ENCODE measurements around the gene PUM1.
"Not testable (repeated sequence)": the region's sequence is repeated elsewhere in the genome, so short reads cannot be mapped to it uniquely, and the experiment has no call there.

PUM1 gene

DNA sequence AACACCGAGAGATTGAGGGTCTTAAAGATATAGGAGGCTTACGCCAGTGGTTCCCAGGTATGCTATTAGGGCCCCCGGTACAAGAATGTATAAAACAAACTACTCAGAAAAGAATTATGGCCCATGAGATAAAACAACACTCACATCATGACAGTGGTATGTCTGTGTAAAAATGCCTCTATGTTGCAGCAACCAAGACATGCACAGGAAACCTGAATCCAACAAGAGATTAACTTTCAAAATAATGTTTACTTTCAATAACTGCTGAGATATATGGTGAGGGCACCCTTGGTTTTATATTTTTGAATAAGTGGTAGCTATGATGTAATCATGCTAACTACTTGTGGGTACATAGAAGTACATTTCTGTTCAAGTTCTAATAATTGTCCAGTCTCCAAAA is 74.9 kb downstream of the PUM1 start:
- DNase-seq = no peak

DNA sequence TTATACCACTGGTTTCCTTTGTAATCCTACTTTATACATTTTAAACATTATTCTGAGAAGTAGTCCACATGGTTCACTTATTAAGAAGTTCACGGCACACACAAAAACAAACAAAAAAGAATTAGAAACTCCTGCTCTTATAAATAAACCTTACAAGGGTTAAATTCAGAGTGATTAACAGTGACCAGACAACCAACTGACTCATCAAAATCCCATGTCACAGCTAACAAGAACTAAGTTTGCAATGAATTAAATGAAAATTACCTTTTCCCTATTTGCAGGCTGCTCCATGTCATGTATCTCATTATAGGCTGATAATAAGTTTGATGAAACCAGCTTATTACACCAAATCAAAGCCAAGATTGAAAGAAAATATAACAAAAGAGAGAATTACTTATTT is 77.5 kb downstream of the PUM1 start:
- no peak for DNase-seq

GRCh38 chr1:30986755-30987154 is 78.8 kb downstream of the PUM1 start:
- DNase-seq = no peak

DNA sequence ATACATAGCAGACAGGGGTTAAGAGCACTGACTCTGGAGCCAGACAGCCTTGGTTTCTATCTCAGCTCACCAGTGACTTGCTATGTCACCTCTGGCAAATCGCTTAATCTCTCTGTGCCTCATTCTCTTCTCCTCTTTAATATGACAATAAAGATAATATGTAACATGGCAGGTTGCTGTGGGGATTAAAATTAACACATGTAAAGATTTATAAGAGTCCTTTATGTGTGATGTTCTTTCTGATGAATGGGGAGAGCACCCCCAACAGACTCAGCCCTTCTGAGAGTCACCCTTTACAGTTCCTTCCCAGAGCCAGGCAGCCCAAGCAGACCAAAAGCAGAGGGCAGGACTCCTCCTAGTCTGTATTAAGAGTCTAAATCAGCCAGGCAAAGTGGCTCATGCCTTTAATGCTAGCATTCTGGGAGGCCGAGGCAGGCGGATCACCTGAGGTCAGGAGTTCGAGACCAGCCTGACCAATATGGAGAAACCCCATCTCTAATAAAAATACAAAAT is 80.5 kb downstream of the PUM1 start:
- no peak for DNase-seq

DNA sequence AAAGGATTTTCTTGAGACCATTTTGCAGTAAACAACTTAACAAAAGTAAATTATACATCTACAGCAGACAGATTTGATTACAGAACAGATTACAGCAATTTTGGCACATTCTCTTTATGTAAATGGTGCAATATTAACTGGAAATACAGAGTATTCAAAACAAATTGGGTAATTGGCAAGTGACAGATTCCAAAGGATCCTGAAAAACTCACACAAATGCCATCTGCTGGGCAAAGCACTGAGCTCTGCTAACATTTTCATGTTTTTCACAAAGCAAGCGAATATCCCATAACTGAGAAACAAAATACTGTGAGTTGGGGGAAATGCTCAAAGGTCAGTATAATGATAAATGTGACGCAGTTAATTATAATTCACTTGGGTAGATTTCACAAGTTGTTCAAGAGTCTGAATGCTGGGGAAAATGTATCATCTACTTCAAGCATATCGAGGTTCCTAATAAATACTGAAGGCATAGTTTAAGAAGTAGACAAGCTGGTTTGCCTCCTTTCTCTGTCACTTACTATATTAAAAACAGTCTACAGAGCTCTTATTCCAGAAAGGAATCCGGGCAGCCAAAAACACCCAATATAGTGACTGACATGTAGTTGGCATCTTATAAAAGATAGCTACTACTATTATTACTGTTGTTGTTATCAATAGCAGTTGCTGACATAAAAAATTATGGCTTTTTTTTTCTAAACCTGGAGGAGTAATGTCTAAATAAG is 81.2 kb downstream of the PUM1 start:
- no peak for DNase-seq

DNA sequence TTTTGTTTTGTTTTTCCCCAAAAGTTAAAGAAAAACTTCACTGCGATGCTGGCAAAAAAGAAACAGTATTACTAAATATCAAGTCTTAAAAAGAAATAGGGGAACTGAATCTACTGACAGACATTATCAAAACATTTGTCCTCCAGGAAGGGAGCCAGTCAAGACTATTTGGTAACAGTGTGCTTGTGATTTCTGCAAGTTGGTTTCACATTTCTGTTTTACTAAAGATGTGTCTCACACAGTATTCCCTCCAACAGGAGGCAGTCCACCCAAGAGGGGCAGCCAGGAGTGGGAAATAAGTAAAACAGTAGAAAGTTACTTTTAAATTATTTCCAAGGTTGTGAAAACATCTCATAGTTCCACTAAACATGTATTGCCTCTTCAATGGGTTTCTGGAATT is 82.6 kb downstream of the PUM1 start:
- DNase-seq = no peak

- DNase-seq = no peak
Measured at GRCh38 chr1:30982431-30982830, 83.1 kb downstream of the PUM1 start.

DNA sequence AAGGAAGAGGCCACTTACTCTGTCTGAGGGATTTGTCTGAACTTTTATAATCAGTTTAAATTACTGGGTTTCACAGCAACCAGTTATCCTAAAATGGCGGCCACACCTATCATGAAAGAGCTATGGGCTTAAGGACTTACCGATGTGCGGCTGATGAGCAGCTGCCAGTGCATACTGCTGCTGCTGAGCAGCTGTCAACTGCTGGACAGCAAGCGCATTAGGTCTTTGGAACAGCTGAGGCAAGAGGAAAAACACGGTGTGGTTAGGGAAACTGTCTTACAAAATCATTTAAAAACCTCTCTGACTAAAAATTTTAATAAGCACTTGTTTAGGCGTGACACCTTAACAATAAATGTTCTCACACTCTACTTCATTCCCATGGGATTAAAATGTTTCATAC is 84.3 kb downstream of the PUM1 start:
- DNase-seq = no peak

GRCh38 chr1:30977511-30977910 is 88.0 kb downstream of the PUM1 start:
- no peak for DNase-seq

- no peak for DNase-seq
Measured at GRCh38 chr1:30977105-30977504, 88.4 kb downstream of the PUM1 start.

- no peak for DNase-seq
Measured at GRCh38 chr1:30976143-30976542, 89.4 kb downstream of the PUM1 start.

DNA sequence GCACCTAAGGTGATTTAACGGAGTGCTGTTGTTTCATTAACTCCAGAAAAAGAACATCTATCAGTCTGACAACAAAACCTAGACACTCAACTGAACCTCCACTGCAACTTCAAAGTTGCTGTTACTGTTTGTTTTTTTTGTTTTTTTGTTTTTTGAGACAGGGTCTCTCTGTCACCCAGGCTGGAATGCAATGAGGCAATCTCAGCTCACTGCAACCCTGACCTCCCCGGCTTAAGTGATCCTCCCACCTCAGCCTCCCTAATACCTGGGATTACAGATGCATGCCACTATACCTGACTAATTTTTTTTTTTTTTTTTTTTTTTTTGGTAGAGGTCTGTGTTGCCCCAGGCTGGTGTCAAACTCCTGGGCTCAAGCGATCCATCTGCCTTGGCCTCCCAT is 90.3 kb downstream of the PUM1 start:
- DNase-seq = no peak

DNA sequence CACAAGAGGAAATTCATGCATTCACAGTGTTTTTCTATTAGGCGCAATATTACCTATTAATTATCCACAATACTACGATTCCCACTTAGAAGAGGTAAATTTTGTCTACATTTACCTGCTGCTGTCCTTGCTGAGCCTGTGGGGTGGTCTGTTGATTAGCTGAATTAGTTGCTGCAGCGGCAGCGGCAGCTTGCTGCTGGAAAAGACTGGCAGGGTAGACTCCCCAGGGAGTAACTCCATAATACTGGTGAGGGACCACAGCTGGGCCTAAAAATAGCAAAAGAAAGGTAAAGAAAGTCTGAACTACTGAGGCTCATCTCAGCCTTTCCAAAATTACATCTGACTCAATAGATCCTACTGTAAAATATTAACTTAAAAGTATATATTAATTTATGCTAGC is 91.0 kb downstream of the PUM1 start:
- DNase-seq = no peak

GRCh38 chr1:30972349-30972748 is 93.2 kb downstream of the PUM1 start:
- DNase-seq = not testable (repeated sequence)

GRCh38 chr1:30971496-30971895 is 94.0 kb downstream of the PUM1 start:
- DNase-seq = no peak

DNA sequence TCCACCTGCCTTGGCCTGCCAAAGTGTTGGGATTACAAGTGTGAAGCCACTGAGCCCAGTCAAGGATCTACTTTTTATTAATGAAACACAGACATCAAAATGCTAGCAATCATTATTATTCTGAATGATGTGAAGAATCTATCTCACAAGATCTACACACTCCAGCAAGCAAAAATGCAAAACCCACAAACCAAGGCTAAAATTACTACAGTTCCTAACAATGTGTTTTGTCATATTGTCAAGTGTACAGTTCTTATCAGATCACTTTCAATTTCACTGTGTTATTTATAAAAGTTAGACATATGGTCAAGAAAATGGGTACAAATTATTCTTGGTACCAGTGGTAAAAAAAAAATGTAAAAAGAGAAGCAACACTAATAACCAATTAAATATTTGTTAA is 95.6 kb downstream of the PUM1 start:
- no peak for DNase-seq

- DNase-seq = no peak
Measured at GRCh38 chr1:30968220-30968971, 97.1 kb downstream of the PUM1 start.

DNA sequence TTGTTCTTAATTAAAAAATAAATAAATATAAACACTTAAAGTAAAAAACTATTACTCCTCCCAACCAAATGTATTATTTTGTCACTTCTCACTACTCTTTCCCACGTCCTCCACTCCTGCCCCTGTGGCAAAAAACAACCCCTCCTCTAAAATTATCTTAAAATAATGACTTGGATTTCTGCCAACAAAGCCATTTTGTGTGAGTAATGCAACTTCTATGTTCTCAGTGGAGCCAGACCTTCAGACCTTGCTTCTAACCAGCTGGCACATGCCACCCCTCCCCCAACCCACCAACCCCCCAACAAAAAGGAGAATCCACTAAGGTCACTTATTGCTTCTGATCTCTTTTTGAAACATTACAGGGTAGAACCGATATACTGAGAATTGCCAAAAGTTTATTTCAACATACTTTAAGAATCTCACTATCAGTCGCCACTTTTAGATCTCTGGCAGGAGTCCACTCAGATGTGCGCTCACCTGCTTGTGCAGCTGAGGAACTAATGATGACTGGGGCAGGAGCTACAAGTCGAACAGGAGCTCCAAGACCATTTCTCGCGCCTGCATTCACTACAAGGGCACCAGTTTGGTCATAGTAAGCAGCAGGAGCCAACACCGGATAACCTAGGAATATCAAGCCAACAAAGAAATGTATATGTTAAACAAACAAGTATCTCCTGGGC is 98.7 kb downstream of the PUM1 start:
- DNase-seq = no peak

- DNase-seq = no peak
Measured at GRCh38 chr1:30965924-30966599, 99.5 kb downstream of the PUM1 start.

GRCh38 chr1:30964706-30965105 is 100.8 kb downstream of the PUM1 start:
- DNase-seq = no peak

DNA sequence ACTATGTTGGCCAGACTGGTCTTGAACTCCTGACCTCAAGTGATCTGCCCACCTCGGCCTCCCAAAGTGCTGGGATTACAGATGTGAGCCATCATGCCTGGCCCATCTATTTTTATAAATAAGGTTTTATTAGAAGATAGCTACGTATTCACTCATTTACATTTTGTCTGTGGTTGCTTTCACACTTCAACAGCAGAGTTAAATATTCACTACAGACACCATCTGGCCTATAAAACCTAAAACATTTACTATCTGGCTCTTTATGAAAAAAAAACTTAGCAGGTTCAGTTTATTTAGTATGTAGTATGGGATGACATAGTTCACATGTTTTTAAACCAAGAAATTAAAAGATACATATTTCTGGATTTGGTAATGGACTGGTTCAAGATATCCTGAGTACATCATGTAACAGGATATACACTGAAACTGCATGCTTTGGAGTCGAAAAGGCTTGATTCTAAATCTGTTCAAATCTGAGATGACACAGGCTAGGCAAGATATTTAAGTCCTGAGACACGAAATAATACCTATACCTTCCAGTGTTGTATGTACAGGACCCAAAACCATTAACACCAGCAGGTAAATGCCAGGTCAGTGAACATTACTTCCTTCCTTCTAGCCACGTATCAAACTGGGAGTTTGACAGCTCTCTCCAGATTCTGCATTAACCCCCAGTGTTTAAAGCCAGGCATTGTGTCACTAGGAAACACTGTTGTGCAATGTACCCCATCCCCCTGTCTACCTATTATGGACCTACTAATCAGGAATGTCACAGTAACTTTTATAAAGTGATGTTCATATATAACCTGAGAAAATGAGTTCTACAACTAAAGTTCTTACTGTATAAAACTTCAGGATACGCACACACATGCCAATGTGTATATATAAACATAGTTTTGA is 102.7 kb downstream of the PUM1 start:
- DNase-seq = no peak

DNA sequence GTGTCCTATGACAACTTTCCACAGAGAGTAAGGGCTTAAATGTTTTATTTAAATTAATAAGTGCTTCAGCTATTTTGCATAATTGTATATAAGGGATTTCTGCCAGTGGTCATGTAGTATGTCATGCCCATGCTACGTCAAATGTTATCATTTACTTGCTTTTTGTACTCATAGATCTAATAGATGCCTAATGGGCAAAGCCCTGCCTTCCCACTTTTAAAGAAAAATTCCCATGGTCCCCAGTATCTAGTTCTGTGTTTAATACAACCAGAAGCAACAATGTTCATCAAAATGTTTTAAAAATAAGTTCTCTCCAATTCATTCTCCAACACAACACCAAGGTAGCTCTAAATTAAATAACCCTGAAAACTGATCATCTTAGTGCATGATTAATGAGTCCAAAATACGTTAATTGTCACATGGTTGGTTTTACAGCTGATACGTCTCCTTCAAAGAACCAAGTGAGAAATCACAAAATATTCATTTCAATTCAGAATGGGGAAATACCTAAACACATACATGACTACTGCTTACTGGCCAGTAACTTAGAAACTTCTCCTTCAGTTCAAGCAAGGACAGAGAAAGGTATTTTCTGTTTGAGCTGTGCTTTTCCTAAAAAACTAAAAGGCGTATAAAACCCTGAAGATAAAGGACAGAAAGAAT is 107.8 kb downstream of the PUM1 start:
- no peak for DNase-seq
